ENCODE measurements around the gene RCAN2. TPM values are rescaled to one million over a fixed set of nuclear protein-coding genes. Genes with fewer than 3 reads are reported as not detected.

Gene RCAN2
- total RNA-seq, 1 donor from 2014 or later, result 0.07 TPM

- H3K4me3 Mint-ChIP-seq, result no peak overlapping the region
- H3K4me1 Mint-ChIP-seq, result no peaks in the 10 kb centered on the region
Observed at GRCh38 chr6:46440141-46440540, 51.1 kb downstream of the RCAN2 start.

GRCh38 chr6:46438245-46438644 is 53.0 kb downstream of the RCAN2 start:
- Mint-ChIP-seq H3K4me3 (no peak overlapping the region), H3K4me1 (no peaks in the 10 kb centered on the region)
- intact Hi-C loops (cut with micrococcal nuclease), result no loop called here

More at GRCh38 chr6:46440141-46440540, 51.1 kb downstream of the RCAN2 start:
- H3K36me3 Mint-ChIP-seq (ENCODE audit: low read depth), result no peaks in the 10 kb centered on the region
- no peaks in the 10 kb centered on the region for H3K9me3 Mint-ChIP-seq
- no peak for DNase-seq
- intact Hi-C loops (cut with micrococcal nuclease), result no loop called here
- H3K27me3 Mint-ChIP-seq, result peaks cover 5% of the 10 kb centered on the region
- H3K27ac Mint-ChIP-seq, result no peak overlapping the region

GRCh38 chr6:46437671-46438221 is 53.5 kb downstream of the RCAN2 start:
- no peaks in the 10 kb centered on the region for H3K4me1 Mint-ChIP-seq
- peaks cover 8% of the 10 kb centered on the region for H3K27me3 Mint-ChIP-seq
- DNase-seq, result peak; percentile 29
- no peak overlapping the region for H3K4me3 Mint-ChIP-seq
- H3K27ac Mint-ChIP-seq, result no peak overlapping the region
- intact Hi-C loops (cut with micrococcal nuclease), result no loop called here
- H3K9me3 Mint-ChIP-seq, result no peaks in the 10 kb centered on the region
- H3K36me3 Mint-ChIP-seq (ENCODE audit: low read depth), result no peaks in the 10 kb centered on the region

More at GRCh38 chr6:46438245-46438644, 53.0 kb downstream of the RCAN2 start:
- Mint-ChIP-seq H3K27me3 (peaks cover 8% of the 10 kb centered on the region), H3K9me3 (no peaks in the 10 kb centered on the region), H3K36me3 (ENCODE audit: low read depth) (no peaks in the 10 kb centered on the region), H3K27ac (no peak overlapping the region)
- DNase-seq, result peak; percentile 29

GRCh38 chr6:46422619-46423018 is 68.6 kb downstream of the RCAN2 start:
- Mint-ChIP-seq H3K36me3 (ENCODE audit: low read depth) (no peaks in the 10 kb centered on the region), H3K9me3 (no peaks in the 10 kb centered on the region), H3K27ac (no peak overlapping the region), H3K4me3 (no peak overlapping the region), H3K27me3 (peaks cover 20% of the 10 kb centered on the region), H3K4me1 (no peaks in the 10 kb centered on the region)
- intact Hi-C loops (cut with micrococcal nuclease), result loop anchor here (5.0 kb wide), 1 partner anchor 360 kb away; no protein-coding TSS in a partner anchor
- no peak for DNase-seq

GRCh38 chr6:46421939-46422338 is 69.3 kb downstream of the RCAN2 start:
- Mint-ChIP-seq H3K4me3 (no peak overlapping the region), H3K36me3 (ENCODE audit: low read depth) (no peaks in the 10 kb centered on the region), H3K27ac (no peak overlapping the region), H3K27me3 (peaks cover 18% of the 10 kb centered on the region), H3K4me1 (no peaks in the 10 kb centered on the region), H3K9me3 (no peaks in the 10 kb centered on the region)
- intact Hi-C loops (cut with micrococcal nuclease), result loop anchor here (5.0 kb wide), 1 partner anchor 360 kb away; no protein-coding TSS in a partner anchor
- no peak for DNase-seq

GRCh38 chr6:46420921-46421638 is 70.2 kb downstream of the RCAN2 start:
- intact Hi-C loops (cut with micrococcal nuclease), result loop anchor here (5.0 kb wide), 1 partner anchor 361 kb away; no protein-coding TSS in a partner anchor
- DNase-seq, result no peak
- H3K27me3 Mint-ChIP-seq, result peaks cover 18% of the 10 kb centered on the region
- no peaks in the 10 kb centered on the region for H3K4me1 Mint-ChIP-seq
- no peak overlapping the region for H3K4me3 Mint-ChIP-seq
- no peaks in the 10 kb centered on the region for H3K36me3 Mint-ChIP-seq (ENCODE audit: low read depth)
- H3K27ac Mint-ChIP-seq, result no peak overlapping the region
- H3K9me3 Mint-ChIP-seq, result no peaks in the 10 kb centered on the region

GRCh38 chr6:46419576-46420002 is 71.7 kb downstream of the RCAN2 start:
- no peaks in the 10 kb centered on the region for H3K4me1 Mint-ChIP-seq
- DNase-seq, result peak; percentile 72
- H3K36me3 Mint-ChIP-seq (ENCODE audit: low read depth), result no peaks in the 10 kb centered on the region
- H3K27me3 Mint-ChIP-seq, result peaks cover 18% of the 10 kb centered on the region
- no peaks in the 10 kb centered on the region for H3K9me3 Mint-ChIP-seq
- H3K27ac Mint-ChIP-seq, result no peak overlapping the region
- no peak overlapping the region for H3K4me3 Mint-ChIP-seq
- intact Hi-C loops (cut with micrococcal nuclease), result loop anchor here (5.0 kb wide), 1 partner anchor 363 kb away; no protein-coding TSS in a partner anchor

GRCh38 chr6:46414398-46414797 is 76.9 kb downstream of the RCAN2 start:
- H3K9me3 Mint-ChIP-seq, result no peaks in the 10 kb centered on the region
- H3K36me3 Mint-ChIP-seq (ENCODE audit: low read depth), result no peaks in the 10 kb centered on the region
- H3K4me3 Mint-ChIP-seq, result no peak overlapping the region
- intact Hi-C loops (cut with micrococcal nuclease), result no loop called here
- H3K27me3 Mint-ChIP-seq, result peaks cover 2% of the 10 kb centered on the region
- no peak for DNase-seq
- no peak overlapping the region for H3K27ac Mint-ChIP-seq
- H3K4me1 Mint-ChIP-seq, result no peaks in the 10 kb centered on the region

GRCh38 chr6:46412662-46413061 is 78.6 kb downstream of the RCAN2 start:
- no peak for DNase-seq
- no peaks in the 10 kb centered on the region for H3K9me3 Mint-ChIP-seq
- no peak overlapping the region for H3K27ac Mint-ChIP-seq
- H3K36me3 Mint-ChIP-seq (ENCODE audit: low read depth), result no peaks in the 10 kb centered on the region
- H3K27me3 Mint-ChIP-seq, result no peaks in the 10 kb centered on the region
- no peak overlapping the region for H3K4me3 Mint-ChIP-seq
- intact Hi-C loops (cut with micrococcal nuclease), result no loop called here
- no peaks in the 10 kb centered on the region for H3K4me1 Mint-ChIP-seq

GRCh38 chr6:46411456-46412197 is 79.6 kb downstream of the RCAN2 start:
- H3K9me3 Mint-ChIP-seq, result no peaks in the 10 kb centered on the region
- intact Hi-C loops (cut with micrococcal nuclease), result loop anchor here (2.0 kb wide), 1 partner anchor 481 kb away; no protein-coding TSS in a partner anchor
- DNase-seq, result no peak
- H3K4me1 Mint-ChIP-seq, result no peaks in the 10 kb centered on the region
- no peak overlapping the region for H3K4me3 Mint-ChIP-seq
- H3K27ac Mint-ChIP-seq, result no peak overlapping the region
- peaks cover 5% of the 10 kb centered on the region for H3K27me3 Mint-ChIP-seq
- H3K36me3 Mint-ChIP-seq (ENCODE audit: low read depth), result no peaks in the 10 kb centered on the region

GRCh38 chr6:46410334-46410953 is 80.8 kb downstream of the RCAN2 start:
- H3K4me3 Mint-ChIP-seq, result no peak overlapping the region
- no peak overlapping the region for H3K27ac Mint-ChIP-seq
- H3K27me3 Mint-ChIP-seq, result peaks cover 5% of the 10 kb centered on the region
- H3K9me3 Mint-ChIP-seq, result no peaks in the 10 kb centered on the region
- no peaks in the 10 kb centered on the region for H3K4me1 Mint-ChIP-seq
- H3K36me3 Mint-ChIP-seq (ENCODE audit: low read depth), result no peaks in the 10 kb centered on the region
- intact Hi-C loops (cut with micrococcal nuclease), result loop anchor here (1.0 to 2.0 kb wide), 4 partner anchors 189 to 480 kb away; no protein-coding TSS in a partner anchor
- DNase-seq, result peak; percentile 68

- DNase-seq, result no peak
Observed at GRCh38 chr6:46407776-46408530, 83.3 kb downstream of the RCAN2 start.

GRCh38 chr6:46407246-46407645 is 84.0 kb downstream of the RCAN2 start:
- H3K27ac Mint-ChIP-seq, result no peak overlapping the region
- H3K4me1 Mint-ChIP-seq, result no peaks in the 10 kb centered on the region
- no peak overlapping the region for H3K4me3 Mint-ChIP-seq
- no peak for DNase-seq
- intact Hi-C loops (cut with micrococcal nuclease), result no loop called here
- no peaks in the 10 kb centered on the region for H3K9me3 Mint-ChIP-seq
- peaks cover 5% of the 10 kb centered on the region for H3K27me3 Mint-ChIP-seq
- no peaks in the 10 kb centered on the region for H3K36me3 Mint-ChIP-seq (ENCODE audit: low read depth)

More at GRCh38 chr6:46407776-46408530, 83.3 kb downstream of the RCAN2 start:
- no peak overlapping the region for H3K27ac Mint-ChIP-seq
- peaks cover 5% of the 10 kb centered on the region for H3K27me3 Mint-ChIP-seq
- H3K4me1 Mint-ChIP-seq, result no peaks in the 10 kb centered on the region
- H3K4me3 Mint-ChIP-seq, result no peak overlapping the region
- no peaks in the 10 kb centered on the region for H3K9me3 Mint-ChIP-seq
- intact Hi-C loops (cut with micrococcal nuclease), result no loop called here
- H3K36me3 Mint-ChIP-seq (ENCODE audit: low read depth), result no peaks in the 10 kb centered on the region

Data from activated CD4-positive, alpha-beta T cell treated with anti-CD3 and anti-CD28 coated beads, Interleukin-2, amount 10 ng/mL, durations not matched to agents 24 days and 14 days (primary cell).